ENCODE measurements around the gene PBX1.

Gene PBX1

GRCh38 chr1:164563721-164564360, 4.9 kb downstream of the PBX1 start:
- no peak for DNase-seq (ENCODE audit: low read depth in 2 of 2)

DNA sequence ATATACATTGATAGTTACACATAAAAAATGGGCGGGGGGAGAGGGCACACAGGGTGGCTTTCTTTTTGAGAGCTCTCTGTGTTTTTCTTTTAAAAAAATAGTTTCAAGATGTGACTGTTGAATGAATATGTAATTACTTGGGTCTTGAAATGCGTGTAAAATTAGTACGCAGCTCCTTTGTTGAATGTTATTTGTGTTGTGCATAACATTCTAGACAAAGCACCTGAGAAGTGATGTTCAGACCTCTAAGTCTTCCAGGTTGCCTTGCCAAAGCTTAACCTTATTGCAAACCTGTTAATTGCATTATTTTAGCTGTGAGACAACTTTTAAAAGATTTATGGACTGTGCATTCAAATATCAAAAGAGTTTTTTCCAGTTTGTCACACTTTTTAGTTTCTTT, 5.4 kb downstream of the PBX1 start:
- no peak for DNase-seq (ENCODE audit: low read depth in 2 of 2)

DNA sequence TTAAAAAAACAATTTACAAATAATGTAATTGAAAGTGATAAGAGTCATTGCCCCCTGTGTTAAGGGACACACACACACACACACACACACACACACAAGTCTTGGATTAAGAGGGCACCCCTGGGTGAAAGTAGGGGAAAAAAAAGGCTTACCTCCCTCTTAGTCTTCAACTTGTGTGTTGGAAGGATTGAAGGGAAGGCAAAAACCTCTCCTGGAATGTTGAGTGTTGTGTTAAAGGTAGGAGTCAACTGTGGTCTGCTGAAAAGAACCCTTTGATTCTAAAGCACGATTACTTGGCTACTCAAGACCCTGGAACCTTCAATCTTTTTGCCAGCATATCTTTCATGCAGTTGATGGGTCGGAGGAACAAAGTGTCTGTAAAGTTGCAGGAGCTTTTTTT, 6.4 kb downstream of the PBX1 start:
- DNase-seq (ENCODE audit: low read depth in 2 of 2): no peak

DNA sequence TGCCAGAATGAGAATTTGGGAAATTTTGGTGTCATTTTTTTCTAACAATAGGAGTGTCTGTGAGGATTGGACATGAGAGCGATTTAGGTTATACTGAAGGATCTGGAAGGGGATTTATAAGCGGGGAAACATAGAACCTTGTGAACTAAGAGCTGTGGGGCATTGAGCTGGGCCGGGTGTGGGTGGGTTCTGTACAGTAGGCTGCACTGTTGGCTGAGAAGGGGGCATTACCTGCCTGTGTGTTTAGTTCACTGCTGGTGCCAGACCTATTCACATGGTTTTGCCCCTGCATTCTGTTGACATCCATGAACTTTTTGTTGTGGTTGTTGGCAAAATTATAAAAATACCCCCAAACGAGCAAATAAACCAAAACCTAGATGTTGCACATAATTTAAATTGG, 8.8 kb downstream of the PBX1 start:
- DNase-seq (ENCODE audit: low read depth in 2 of 2): no peak

DNA sequence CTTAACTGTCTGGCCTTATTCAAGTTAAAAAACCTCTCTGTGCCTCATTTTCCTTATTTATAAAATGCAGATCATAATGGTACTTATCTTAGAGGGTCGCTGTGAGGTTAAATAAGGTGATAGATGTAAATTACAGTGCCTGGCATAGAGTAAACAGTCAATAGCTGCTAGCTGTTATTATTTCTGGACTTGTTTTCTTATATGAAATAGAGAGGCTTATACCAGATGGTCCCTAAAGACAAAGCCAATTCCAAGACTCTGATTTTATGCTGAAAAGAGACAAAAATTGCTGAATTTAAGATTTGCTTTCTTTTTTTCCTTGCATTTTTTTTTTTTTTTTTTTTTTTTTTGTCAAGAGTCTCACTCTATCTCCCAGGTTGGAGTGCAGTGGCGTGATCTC, 10.3 kb downstream of the PBX1 start:
- no peak for DNase-seq (ENCODE audit: low read depth in 2 of 2)

GRCh38 chr1:164569866-164570265, 10.9 kb downstream of the PBX1 start:
- no peak for DNase-seq (ENCODE audit: low read depth in 2 of 2)

DNA sequence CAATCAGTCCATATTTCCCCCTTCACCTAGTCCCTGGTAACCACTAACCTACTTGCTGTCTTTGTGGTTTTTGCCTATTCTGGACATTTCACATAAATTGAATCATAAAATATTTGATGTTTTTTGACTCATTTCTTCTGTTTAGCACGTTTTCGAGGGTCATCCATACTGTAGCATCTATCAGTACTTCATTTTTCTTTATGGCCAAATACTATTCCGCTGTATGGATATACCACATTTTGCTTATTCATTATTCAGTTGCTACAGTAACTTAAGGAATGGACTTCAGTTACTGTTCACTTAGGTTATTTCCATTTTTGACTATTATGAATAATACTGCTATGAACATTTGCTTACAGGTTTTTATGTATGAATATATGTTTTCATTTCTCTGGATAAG, 12.3 kb downstream of the PBX1 start:
- DNase-seq (ENCODE audit: low read depth in 2 of 2): no peak

- DNase-seq (ENCODE audit: low read depth in 2 of 2): no peak
These were observed 16.4 kb downstream of the PBX1 start for GRCh38 chr1:164575356-164575886.

DNA sequence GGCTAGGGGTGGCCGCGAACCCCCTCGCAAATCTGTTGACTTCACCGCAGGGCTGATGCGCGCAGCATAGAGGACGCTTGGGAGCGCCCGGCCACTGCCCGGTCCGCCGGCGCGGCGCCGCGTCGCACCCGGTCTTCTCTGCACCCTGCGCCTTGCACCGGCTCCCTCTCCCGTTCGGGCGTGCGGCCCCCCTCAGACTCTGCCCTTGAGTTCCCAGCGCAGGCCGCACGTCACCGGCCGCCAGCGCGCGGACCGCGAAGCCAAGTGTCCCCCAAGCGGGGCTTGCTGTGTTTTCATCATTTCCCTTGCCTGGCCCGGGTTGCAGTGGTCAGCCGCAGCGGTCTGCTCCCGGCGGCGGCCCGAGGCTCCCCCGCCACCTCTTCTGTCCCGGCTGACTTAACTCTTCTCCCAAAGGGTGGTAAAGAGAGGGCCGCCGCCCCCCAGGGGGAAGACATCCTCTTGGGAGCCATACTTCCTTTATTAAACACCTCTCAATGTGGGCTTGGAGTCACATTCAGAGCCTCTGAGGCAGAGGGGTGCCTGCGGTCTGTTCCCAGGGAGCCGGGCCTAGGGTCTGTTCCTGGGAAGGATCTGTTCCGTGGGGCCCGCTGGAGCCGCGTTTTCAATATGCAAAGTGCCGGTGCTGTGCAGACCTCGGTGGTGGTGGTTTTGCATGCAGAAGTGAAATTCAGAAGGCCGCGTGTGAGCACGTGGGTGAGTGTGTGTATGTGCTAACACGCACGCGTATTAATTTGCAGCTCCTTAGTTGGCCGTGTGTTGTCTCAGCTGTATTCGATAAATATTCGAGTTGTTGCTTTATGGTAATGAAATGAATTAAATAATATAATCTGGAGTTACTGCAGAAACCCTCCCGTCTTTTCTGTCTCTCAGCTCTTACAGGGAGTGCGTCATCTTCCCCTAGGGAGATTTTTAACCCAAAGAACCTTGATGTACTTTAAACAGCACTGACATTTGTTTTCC, 17.6 kb downstream of the PBX1 start:
- DNase-seq (ENCODE audit: low read depth in 2 of 2): no peak

- DNase-seq (ENCODE audit: low read depth in 2 of 2): no peak
These were observed 18.3 kb downstream of the PBX1 start for GRCh38 chr1:164577291-164577690.

DNA sequence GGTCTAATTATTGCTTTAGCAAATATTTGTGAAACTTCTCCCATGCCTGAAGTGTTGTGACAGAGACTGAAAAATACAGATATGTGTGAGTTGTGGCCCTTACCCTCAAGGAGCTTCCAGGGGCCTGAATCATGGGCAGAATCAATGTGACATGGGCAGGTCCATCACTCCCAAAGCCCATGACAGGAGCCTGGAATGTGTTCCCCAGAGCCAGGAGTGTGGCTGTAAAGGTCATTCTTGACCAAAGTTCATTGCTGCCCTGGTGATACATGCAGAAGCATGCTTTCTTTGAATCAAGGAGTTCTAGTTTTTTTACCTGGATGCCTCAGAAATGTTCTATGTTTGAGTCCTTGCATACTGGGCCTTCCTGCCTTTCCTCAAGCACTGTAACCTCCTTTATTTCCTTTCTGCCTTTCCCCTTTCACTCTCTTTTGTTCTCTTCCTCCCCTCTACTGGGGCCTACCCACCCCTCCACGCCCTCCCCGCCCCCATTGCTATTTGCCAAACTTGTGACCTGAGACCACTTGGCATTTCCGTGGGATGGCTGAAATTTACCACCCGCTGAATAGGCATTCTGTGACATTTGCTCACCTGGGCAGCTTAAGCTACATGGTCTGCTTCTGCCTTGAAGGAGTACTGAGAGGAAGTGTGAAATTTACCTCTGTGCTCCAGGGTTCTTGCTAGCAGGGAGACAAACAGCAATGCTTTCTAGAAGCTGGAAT, 19.7 kb downstream of the PBX1 start:
- DNase-seq (ENCODE audit: low read depth in 2 of 2): no peak

DNA sequence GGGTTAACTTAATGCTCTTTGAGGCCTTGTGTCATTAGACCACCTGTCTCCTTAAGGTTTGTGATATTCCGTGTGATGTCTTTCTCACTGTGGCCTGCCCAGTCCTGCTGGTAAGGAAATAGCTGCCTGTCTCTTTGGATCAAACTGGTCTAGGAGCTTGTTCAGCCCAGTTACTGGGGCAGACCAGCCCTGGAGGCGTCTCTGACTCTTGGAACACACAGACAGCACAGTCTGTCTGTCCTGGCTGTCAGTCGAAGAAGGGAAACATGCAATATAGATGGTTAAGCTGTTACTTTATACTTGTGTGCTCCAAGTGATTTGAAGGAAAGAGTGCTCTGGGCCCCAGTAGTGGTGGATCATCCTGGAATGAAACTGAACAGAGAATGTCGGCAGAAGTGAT, 20.4 kb downstream of the PBX1 start:
- DNase-seq (ENCODE audit: low read depth in 2 of 2): no peak

DNA sequence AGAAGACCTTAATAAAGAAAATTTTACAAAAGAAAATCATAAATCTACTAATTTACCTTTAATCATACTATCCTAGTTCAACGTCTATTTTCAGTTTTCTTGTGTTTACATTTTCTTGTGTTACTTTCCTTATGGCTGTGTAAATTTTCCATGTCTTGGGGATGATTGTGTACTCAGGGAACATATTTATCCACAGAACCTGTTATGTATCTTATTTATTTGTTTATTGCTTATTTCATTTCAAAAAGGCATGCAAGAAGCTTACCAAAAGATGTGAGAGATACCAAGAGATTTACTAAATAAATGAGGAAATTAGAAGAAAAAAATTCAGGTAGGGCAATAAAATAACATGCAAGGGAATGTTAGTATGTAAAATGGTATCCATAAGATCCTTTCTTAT, 22.8 kb downstream of the PBX1 start:
- no peak for DNase-seq (ENCODE audit: low read depth in 2 of 2)

DNA sequence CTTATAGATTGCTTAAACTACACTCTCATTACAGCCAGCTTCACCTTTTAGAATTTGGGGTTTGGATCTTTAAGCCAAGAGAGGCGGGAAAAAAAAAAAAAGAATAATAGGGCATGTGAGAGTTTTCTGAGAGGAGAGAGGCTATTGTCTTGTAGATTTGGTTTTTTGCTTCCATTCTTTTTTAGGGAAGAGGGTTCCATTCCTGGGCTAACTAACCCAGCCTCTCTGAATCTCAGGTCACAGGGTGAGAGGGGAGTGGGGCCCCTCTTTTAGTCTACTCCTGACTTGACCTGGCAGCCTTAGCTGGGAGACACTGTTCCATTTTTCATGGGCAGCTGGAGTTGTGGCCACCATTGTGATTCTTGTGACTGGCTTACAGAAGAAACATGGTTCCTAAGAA, 24.2 kb downstream of the PBX1 start:
- no peak for DNase-seq (ENCODE audit: low read depth in 2 of 2)

DNA sequence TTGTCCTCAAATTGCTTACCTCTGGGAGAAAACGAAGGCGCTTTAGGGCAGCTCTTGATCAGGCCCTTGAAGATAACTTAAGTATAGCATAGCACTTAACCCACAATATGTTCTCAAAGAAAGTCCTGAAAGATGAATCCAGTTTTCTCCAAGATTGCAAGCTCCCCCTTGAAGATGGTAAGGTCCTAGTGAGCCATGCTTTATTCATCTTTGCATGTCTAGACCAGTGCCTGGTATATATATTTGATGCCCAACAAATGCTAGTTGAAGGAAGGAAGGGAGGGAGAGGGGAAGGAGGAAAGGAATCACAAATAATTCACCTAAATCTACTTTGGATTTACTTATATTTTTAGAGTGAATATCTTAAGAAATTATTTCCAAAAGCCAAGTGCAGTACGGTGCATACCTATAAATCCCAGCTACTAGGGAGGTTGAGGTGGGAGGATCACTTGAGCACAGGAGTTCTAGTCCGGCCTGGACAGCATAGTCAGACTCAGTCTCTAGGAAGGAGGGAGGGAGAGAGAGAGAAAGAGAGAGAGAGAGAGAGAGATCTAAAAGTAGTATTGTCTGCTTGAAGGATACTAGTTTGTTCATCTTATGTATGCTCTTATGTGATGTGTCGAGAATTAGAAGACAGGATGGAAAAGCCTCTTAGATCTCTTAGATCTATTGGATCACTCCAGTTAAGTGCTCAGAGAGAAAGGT, 25.0 kb downstream of the PBX1 start:
- no peak for DNase-seq (ENCODE audit: low read depth in 2 of 2)

DNA sequence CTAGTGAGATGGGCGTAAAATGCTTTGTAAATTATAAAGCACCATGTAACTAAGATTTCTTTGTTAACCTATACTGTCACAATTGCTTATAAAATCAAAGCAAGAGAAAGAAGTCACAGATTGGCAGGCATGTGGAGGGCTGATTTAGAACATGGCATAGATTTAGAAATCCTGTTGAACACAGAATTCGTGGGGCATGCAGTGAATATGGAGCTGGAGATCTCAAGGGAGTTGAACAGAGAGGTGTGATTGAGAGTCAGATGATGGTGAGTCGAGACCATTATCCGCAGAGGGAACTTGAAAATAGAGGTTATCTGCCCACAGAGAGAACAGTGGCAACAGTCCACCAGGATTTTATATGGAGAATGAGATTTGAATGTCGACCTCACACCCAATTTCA, 27.6 kb downstream of the PBX1 start:
- DNase-seq (ENCODE audit: low read depth in 2 of 2): no peak

- DNase-seq (ENCODE audit: low read depth in 2 of 2): no peak
These were observed 28.9 kb downstream of the PBX1 start for GRCh38 chr1:164587617-164588501.

GRCh38 chr1:164588516-164589341, 29.7 kb downstream of the PBX1 start:
- no peak for DNase-seq (ENCODE audit: low read depth in 2 of 2)

DNA sequence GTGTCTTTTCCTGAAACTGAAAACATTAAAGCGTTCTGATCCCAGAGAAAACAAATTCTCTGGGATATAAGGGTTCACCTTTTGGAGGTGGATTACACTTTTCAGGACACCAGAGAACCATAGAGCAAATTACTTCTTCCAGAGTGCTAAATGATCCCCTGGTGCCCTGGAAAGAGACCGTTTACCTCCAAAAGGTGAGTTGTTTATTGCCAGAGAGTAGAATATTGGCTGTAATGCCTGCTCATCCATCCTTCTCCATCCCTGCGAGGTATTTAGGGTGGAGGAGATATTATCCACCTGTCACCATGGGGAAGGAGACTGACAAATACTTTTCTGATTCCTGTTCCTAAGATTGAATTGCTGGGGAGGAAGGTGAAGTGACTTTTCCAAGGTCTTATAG, 30.4 kb downstream of the PBX1 start:
- no peak for DNase-seq (ENCODE audit: low read depth in 2 of 2)

All from stimulated activated CD8-positive, alpha-beta memory T cell treated with anti-CD3 and anti-CD28 coated beads, Interleukin-15, amount 100 ng/mL, for 4 hours (primary cell).